Stimulated activated naive CD8-positive, alpha-beta T cell treated with anti-CD3 and anti-CD28 coated beads, Interleukin-15, amount 100 ng/mL, for 72 hours (primary cell): ENCODE results near the gene PGAP6.
"Not testable (repeated sequence)": the region's sequence is repeated elsewhere in the genome, so short reads cannot be mapped to it uniquely, and the experiment has no call there.

Experiments
- ATAC-seq: fragments of 150-1000 bp; cut with Tn5 transposase; 2 replicates; pipeline ENCODE4 v1.10.0; 2021; ENCODE audit warnings: mild to moderate bottlenecking, moderate library complexity
- DNase-seq, 2 donors: peaks; one replicate each; pipeline ENCODE4 v3.0.0; 2021 to 2022
- H3K27ac Mint-ChIP-seq, 2 donors: one replicate each; pipeline ENCODE4 v1.8.0; 2022; ENCODE audit warnings: mild to moderate bottlenecking in 2 of 2, mixed read lengths in 2 of 2, moderate library complexity in 2 of 2
- H3K27me3 Mint-ChIP-seq: one replicate; pipeline ENCODE4 v1.8.0; 2022; ENCODE audit warnings: mixed read lengths
- H3K4me1 Mint-ChIP-seq: one replicate; pipeline ENCODE4 v1.8.0; 2022; ENCODE audit warnings: mild to moderate bottlenecking, mixed read lengths
- H3K4me3 Mint-ChIP-seq, 2 donors: one replicate each; pipeline ENCODE4 v1.8.0; 2022; ENCODE audit warnings: mild to moderate bottlenecking in 2 of 2, mixed read lengths in 2 of 2, moderate library complexity in 1 of 2
- H3K9me3 Mint-ChIP-seq, 2 donors: one replicate each; pipeline ENCODE4 v1.8.0; 2022; ENCODE audit warnings: mixed read lengths in 2 of 2

PGAP6 gene, protein sequence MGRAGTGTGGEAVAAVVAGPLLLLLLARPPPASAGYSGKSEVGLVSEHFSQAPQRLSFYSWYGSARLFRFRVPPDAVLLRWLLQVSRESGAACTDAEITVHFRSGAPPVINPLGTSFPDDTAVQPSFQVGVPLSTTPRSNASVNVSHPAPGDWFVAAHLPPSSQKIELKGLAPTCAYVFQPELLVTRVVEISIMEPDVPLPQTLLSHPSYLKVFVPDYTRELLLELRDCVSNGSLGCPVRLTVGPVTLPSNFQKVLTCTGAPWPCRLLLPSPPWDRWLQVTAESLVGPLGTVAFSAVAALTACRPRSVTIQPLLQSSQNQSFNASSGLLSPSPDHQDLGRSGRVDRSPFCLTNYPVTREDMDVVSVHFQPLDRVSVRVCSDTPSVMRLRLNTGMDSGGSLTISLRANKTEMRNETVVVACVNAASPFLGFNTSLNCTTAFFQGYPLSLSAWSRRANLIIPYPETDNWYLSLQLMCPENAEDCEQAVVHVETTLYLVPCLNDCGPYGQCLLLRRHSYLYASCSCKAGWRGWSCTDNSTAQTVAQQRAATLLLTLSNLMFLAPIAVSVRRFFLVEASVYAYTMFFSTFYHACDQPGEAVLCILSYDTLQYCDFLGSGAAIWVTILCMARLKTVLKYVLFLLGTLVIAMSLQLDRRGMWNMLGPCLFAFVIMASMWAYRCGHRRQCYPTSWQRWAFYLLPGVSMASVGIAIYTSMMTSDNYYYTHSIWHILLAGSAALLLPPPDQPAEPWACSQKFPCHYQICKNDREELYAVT

GRCh38 chr16:381789-382717 lies at the start of gene PGAP6:
PGAP6 (minus strand) TSS chr16:381978; CDS start chr16:381821, 157 bp downstream.
- Mint-ChIP-seq H3K4me3 (peak within 1 kb of the TSS; percentile 79 to 80), H3K27ac (peak within 1 kb of the TSS; percentile 72), H3K4me1 (peaks cover 33% of the 10 kb centered on the region), H3K9me3 (no peaks in the 10 kb centered on the region), H3K27me3 (no peaks in the 10 kb centered on the region)
- ATAC-seq = peak; percentile 71
- peak; percentile 54 to 63 for DNase-seq

- H3K4me1 Mint-ChIP-seq = peaks cover 29% of the 10 kb centered on the region
- no peak overlapping the region for H3K27ac Mint-ChIP-seq
- no peaks in the 10 kb centered on the region for H3K9me3 Mint-ChIP-seq
- DNase-seq = no peak
- H3K27me3 Mint-ChIP-seq = no peaks in the 10 kb centered on the region
- ATAC-seq = no peak
- no peak overlapping the region for H3K4me3 Mint-ChIP-seq
Measured at GRCh38 chr16:430904-431303, 49.1 kb upstream of the PGAP6 start.

- Mint-ChIP-seq H3K27me3 (peaks cover 17% of the 10 kb centered on the region), H3K27ac (peak overlapping the region in 1 of 2 donors; percentile 35), H3K9me3 (no peaks in the 10 kb centered on the region), H3K4me1 (peaks cover 43% of the 10 kb centered on the region), H3K4me3 (peak overlapping the region; percentile 78 to 86)
- DNase-seq = no peak
- ATAC-seq = no peak
Measured at GRCh38 chr16:427250-427649, 45.5 kb upstream of the PGAP6 start.

DNA sequence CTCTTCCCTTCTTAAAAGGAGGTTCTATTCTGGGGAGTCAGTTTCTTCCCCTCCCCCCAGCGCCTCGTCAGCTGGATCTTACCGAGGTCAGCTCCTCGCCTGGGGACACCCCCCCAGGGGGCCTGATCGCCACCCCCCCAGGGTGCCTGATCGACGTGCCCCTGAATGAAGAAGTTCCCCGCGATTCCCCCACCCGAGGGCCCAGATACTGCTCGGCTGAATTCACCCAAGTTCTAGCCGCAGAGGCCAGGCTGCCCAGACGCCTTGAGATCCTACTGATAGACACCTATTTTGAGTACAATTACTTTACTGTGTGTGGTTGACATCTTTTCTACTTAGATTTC lies 45.1 kb upstream of the PGAP6 start:
- H3K27ac Mint-ChIP-seq = peak overlapping the region in 1 of 2 donors; percentile 35
- H3K27me3 Mint-ChIP-seq = peaks cover 17% of the 10 kb centered on the region
- peaks cover 43% of the 10 kb centered on the region for H3K4me1 Mint-ChIP-seq
- no peak for DNase-seq
- no peak for ATAC-seq
- peak overlapping the region; percentile 78 to 86 for H3K4me3 Mint-ChIP-seq
- no peaks in the 10 kb centered on the region for H3K9me3 Mint-ChIP-seq

DNA sequence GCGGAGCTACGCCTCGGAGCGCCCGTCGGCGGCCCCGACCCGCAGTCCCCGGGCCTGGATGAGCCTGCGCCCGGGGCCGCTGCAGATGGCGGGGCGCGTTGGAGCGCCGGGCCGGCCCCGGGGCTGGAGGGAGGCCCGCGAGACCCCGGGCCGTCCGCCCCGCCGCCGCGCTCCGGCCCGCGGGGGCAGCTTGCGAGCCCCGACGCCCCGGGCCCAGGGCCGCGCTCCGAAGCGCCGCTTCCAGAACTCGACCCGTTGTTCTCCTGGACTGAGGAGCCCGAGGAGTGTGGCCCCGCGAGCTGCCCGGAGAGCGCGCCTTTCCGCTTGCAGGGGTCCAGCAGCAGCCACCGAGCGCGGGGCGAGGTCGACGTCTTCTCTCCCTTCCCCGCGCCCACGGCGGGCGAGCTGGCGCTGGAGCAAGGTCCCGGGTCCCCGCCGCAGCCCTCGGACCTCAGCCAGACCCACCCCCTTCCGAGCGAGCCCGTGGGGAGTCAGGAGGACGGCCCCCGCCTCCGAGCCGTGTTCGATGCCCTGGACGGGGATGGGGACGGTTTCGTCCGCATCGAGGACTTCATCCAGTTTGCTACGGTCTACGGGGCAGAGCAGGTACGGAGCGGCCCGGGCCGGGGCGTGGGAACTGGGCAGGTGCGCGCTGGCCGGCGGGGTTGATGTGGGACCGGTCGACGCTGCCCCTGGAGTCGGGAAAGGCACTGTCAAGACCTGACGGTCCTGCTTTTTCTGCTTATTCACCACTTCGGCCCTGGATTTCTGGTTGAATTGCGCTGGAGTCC lies 44.5 kb upstream of the PGAP6 start:
- Mint-ChIP-seq H3K9me3 (no peaks in the 10 kb centered on the region), H3K27me3 (peaks cover 17% of the 10 kb centered on the region), H3K4me1 (peaks cover 43% of the 10 kb centered on the region), H3K4me3 (peak overlapping the region; percentile 78 to 86), H3K27ac (peak overlapping the region; percentile 35 to 51)
- peak in 1 of 2 donors; percentile 18 for DNase-seq
- ATAC-seq = peak; percentile 0

DNA sequence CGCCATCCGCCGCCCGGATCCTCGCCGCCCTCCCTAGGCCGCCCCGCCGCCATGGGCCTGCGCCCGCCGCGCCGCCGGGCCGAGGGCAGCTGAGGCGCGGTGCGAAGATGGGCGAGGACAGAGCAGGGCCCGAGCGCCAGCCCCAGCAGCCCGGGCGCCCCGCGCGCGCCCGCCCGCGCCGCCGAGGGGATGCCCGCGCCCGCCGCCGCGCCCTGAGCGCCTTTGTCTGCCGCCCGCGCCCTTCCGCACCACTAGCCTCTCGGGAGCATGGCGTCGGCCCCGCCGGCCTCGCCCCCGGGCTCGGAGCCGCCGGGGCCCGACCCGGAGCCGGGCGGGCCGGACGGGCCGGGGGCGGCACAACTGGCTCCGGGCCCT lies 43.9 kb upstream of the PGAP6 start:
- peaks cover 17% of the 10 kb centered on the region for H3K27me3 Mint-ChIP-seq
- H3K4me1 Mint-ChIP-seq = peaks cover 43% of the 10 kb centered on the region
- H3K27ac Mint-ChIP-seq = peak overlapping the region; percentile 81 to 95
- DNase-seq (no peak), ATAC-seq (peak; percentile 78)
- peak overlapping the region; percentile 88 to 92 for H3K4me3 Mint-ChIP-seq
- no peaks in the 10 kb centered on the region for H3K9me3 Mint-ChIP-seq

GRCh38 chr16:425082-425718 lies 43.4 kb upstream of the PGAP6 start, which contains the start of gene RAB11FIP3:
RAB11FIP3 (plus strand) TSS chr16:425649; CDS start chr16:426007, 358 bp downstream.
- Mint-ChIP-seq H3K27ac (peak within 1 kb of the TSS; percentile 81 to 95), H3K4me3 (peak within 1 kb of the TSS; percentile 88 to 92), H3K4me1 (peaks cover 43% of the 10 kb centered on the region), H3K27me3 (peaks cover 17% of the 10 kb centered on the region), H3K9me3 (no peaks in the 10 kb centered on the region)
- ATAC-seq (peak; percentile 95), DNase-seq (peak; percentile 88 to 89)

- DNase-seq (no peak), ATAC-seq (no peak)
- H3K27ac Mint-ChIP-seq = peak overlapping the region in 1 of 2 donors; percentile 95
- H3K4me1 Mint-ChIP-seq = peaks cover 43% of the 10 kb centered on the region
- peaks cover 17% of the 10 kb centered on the region for H3K27me3 Mint-ChIP-seq
- H3K9me3 Mint-ChIP-seq = no peaks in the 10 kb centered on the region
- peak overlapping the region; percentile 88 to 92 for H3K4me3 Mint-ChIP-seq
Measured at GRCh38 chr16:424623-425081, 42.9 kb upstream of the PGAP6 start.

DNA sequence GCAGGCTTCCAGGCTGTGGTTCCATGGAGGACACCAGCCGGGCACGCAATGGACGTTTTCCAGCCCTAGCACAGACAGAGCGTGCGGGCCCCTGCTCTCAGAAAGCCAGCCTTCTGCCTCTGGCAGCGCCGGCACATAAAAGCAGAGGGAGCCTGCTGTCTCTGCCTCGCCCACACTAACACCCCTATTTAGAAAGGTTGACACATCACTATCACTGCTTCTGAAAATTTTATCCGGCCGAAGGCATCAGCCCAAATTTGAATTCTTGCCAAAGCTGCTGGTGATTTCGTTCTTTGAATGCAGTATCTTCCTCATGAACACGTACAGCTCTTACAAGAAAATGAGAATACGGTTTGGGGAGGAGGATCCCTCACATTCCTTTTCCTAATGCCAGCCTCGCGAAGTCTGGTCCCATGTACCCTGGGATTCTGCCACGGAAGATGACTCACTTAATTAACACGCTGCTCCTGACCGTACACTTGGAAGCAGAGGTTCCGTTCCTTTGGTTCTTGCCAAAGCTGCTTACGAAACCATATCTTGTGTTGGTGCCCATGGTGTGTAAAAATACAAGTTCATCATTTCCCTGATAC lies 42.4 kb upstream of the PGAP6 start:
- ATAC-seq (no peak), DNase-seq (no peak)
- H3K9me3 Mint-ChIP-seq = no peaks in the 10 kb centered on the region
- H3K27me3 Mint-ChIP-seq = peaks cover 17% of the 10 kb centered on the region
- peaks cover 43% of the 10 kb centered on the region for H3K4me1 Mint-ChIP-seq
- peak overlapping the region; percentile 88 to 92 for H3K4me3 Mint-ChIP-seq
- H3K27ac Mint-ChIP-seq = no peak overlapping the region

GRCh38 chr16:422179-422578 lies 40.4 kb upstream of the PGAP6 start:
- Mint-ChIP-seq H3K4me1 (peaks cover 23% of the 10 kb centered on the region), H3K27me3 (peaks cover 17% of the 10 kb centered on the region)
- ATAC-seq, H3K9me3 Mint-ChIP-seq, DNase-seq, H3K4me3 Mint-ChIP-seq, H3K27ac Mint-ChIP-seq: not testable (repeated sequence)

DNA sequence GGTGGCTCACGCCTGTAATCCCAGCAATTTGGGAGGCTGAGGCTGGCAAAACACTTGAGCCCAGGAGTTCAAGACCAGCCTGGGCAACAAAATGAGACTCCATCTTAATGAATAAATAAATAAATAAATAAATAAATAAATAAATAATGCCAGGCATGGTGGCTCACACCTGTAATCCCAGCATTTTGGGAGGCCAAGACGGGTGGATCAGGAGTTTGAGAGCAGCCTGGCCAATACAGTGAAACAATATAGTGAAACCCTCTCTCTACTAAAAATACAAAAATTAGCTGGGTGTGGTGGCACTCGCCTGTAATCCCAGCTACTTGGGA lies 33.4 kb upstream of the PGAP6 start:
- ATAC-seq, H3K4me3 Mint-ChIP-seq, DNase-seq, H3K9me3 Mint-ChIP-seq, H3K4me1 Mint-ChIP-seq, H3K27me3 Mint-ChIP-seq, H3K27ac Mint-ChIP-seq: not testable (repeated sequence)

DNA sequence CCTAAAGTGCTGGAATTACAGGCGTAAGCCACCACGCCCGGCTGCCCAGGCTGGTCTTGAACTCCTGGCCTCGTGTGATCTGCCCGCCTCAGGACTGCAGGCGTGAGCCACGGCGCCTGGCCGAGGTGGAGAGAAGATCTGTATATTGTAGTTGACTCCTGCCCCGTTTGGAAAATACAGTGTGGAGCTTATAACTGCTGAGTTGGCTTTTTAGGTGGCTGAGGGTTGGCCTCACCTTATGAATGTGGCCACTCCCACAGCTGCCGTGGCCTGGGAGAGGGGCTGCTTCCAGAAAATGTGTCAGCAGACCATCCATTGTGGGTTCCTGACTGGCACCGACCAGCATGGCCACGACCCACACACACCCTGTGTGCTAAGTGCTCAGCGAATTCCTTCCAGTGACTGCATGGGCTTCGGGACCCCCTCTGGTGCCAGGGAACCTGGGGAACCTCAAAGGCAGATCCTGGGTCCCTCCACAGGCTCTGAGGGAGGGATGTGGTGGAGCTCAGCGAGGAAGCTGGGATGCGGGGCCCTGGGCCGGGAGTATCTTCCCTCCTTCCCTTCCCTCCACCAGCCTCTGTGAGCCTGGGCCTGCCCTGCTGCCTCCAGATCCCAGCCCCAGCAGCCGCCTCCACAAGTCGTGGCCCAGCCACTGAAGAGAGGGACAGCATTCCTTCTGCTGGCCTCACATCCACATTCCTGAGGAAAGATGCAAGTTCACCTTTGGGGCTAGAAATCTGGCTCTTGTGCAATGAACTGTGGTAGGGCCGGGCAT lies 32.8 kb upstream of the PGAP6 start:
- Mint-ChIP-seq H3K4me1 (no peaks in the 10 kb centered on the region), H3K27ac (no peak overlapping the region)
- DNase-seq = no peak

GRCh38 chr16:411576-412265 lies 29.9 kb upstream of the PGAP6 start:
- DNase-seq = no peak
- H3K4me1 Mint-ChIP-seq = no peaks in the 10 kb centered on the region
- H3K9me3 Mint-ChIP-seq = no peaks in the 10 kb centered on the region
- H3K27me3 Mint-ChIP-seq = no peaks in the 10 kb centered on the region
- no peak overlapping the region for H3K27ac Mint-ChIP-seq
- ATAC-seq = no peak
- H3K4me3 Mint-ChIP-seq = no peak overlapping the region

More for the DNA sequence above, 32.8 kb upstream of the PGAP6 start:
- Mint-ChIP-seq H3K27me3 (no peaks in the 10 kb centered on the region), H3K4me3 (no peak overlapping the region), H3K9me3 (no peaks in the 10 kb centered on the region)
- ATAC-seq = no peak
